ENCODE measurements around the gene BICC1. TPM values are rescaled to one million over a fixed set of nuclear protein-coding genes. Genes with fewer than 3 reads are reported as not detected.

The BICC1 gene
- total and polyA plus RNA-seq, 2 of the 8 experiments (the other 6 are each of a cell fraction or from before 2014, with no cell fraction given), result 0.20 to 0.73 TPM

DNA sequence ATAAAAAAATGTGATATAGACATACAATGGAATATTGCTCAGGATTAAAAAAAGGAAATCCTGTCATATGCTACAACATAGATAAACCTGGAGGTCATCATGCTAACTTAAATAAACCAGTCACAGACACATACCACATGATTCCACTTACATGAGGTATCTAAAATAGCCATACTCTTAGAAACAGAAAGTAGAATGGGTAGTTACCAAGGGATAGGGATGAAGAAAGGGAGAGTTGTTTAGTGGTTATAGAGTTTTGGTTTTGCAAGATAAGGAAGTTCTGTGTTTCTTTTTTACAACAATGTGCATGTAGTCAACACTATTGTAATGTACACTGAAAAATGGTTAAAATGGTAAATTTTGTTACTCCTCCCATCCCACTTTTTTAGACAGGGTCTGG is 30.5 kb downstream of the BICC1 start:
- Histone ChIP-seq H2BK5ac (ENCODE audit: low read depth, low read length) (no peak overlapping the region), H3K4me3 (ENCODE audit: extremely low read depth in 1 of 4, insufficient read depth in 2 of 4, low read depth in 3 of 4, low read length in 4 of 4) (no peak overlapping the region), H3K14ac (ENCODE audit: insufficient read length) (no peak overlapping the region), H3K4me2 (ENCODE audit: insufficient read depth in 1 of 2, low read depth in 2 of 2, low read length in 2 of 2) (no peak overlapping the region), H3K79me2 (ENCODE audit: control insufficient read depth in 1 of 2, insufficient read depth in 2 of 2, low read length in 2 of 2) (no peaks in the 10 kb centered on the region), H3K23me2 (ENCODE audit: low read depth, low read length) (no peaks in the 10 kb centered on the region), H3K36me3 (ENCODE audit: control insufficient read depth in 2 of 4, insufficient read depth in 4 of 4, low read length in 3 of 4) (no peaks in the 10 kb centered on the region), H3K27me3 (replicated peaks in 1 of 4; ENCODE audit: control insufficient read depth in 3 of 4, extremely low read depth in 1 of 4, insufficient read depth in 3 of 4, low read length in 3 of 4) (no peaks in the 10 kb centered on the region), H3K4me1 (replicated peaks in 1 of 4; ENCODE audit: control insufficient read depth in 3 of 4, insufficient read depth in 4 of 4, low read length in 3 of 4) (no peaks in the 10 kb centered on the region), H2BK120ac (replicated peaks; ENCODE audit: low read depth, low read length) (no peak overlapping the region), H3K27ac (ENCODE audit: low read depth, low read length) (no peak overlapping the region), H2BK15ac (ENCODE audit: low read length) (no peak overlapping the region), H3K56ac (replicated peaks; ENCODE audit: insufficient read length, low read depth, low read length) (no peak overlapping the region), H2BK20ac (ENCODE audit: low read length) (no peak overlapping the region), H2BK12ac (ENCODE audit: low read depth, low read length) (no peak overlapping the region), H3K79me1 (ENCODE audit: low read depth, low read length) (no peaks in the 10 kb centered on the region), H3K9ac (replicated peaks in 1 of 4; ENCODE audit: extremely low read depth in 1 of 4, low read depth in 3 of 4, low read length in 3 of 4) (no peak overlapping the region), H4K5ac (ENCODE audit: insufficient read length, low read depth, low read length) (no peak overlapping the region), H3K23ac (ENCODE audit: insufficient read length) (no peak overlapping the region), H4K20me1 (replicated peaks in 1 of 2; ENCODE audit: control insufficient read depth in 1 of 2, insufficient read depth in 2 of 2, low read length in 2 of 2) (no peaks in the 10 kb centered on the region), H3K9me3 (ENCODE audit: insufficient read depth in 2 of 2, low read depth in 1 of 2, low read length in 1 of 2) (no peaks in the 10 kb centered on the region), H2AK5ac (ENCODE audit: low read depth, low read length) (no peak overlapping the region), H4K8ac (ENCODE audit: extremely low read depth, insufficient read depth, low read length) (no peak overlapping the region; the same call in 1 of the 2 replicates), H2AFZ (ENCODE audit: low read length) (no peak overlapping the region), H3K18ac (ENCODE audit: extremely low read depth, low read length) (no peak overlapping the region), H4K91ac (replicated peaks; ENCODE audit: insufficient read length, low read length) (no peak overlapping the region), H3K4ac (replicated peaks; ENCODE audit: insufficient read length, low read depth, low read length) (no peak overlapping the region)
- DNase-seq (ENCODE audit: low read depth in 1 of 2, low spot score in 2 of 2) (no peak), FAIRE-seq (no peak)
- ChIA-PET POLR2A (ENCODE audit: partially characterized antibody) (no interaction called here), CTCF (ENCODE audit: partially characterized antibody) (no interaction called here)
- TF ChIP-seq EGR1 (IDR thresholded peaks at IDR 0.05; ENCODE audit: borderline replicate concordance, low read depth, low read length), result no peak
- no peak for TF ChIP-seq SRF (IDR thresholded peaks at IDR 0.05; ENCODE audit: low read depth, low read length)
- TF ChIP-seq CBX5 (IDR thresholded peaks at IDR 0.05; ENCODE audit: low read depth, low read length), result no peak
- TF ChIP-seq KDM4A (IDR thresholded peaks at IDR 0.05; ENCODE audit: low read depth, low read length, severe bottlenecking), result no peak
- TF ChIP-seq ZNF274 (IDR thresholded peaks at IDR 0.05; ENCODE audit: borderline replicate concordance, extremely low read depth, low read length), result no peak
- TF ChIP-seq TEAD4 (IDR thresholded peaks at IDR 0.05; ENCODE audit: low read depth, low read length), result no peak
- TF ChIP-seq JUND (IDR thresholded peaks at IDR 0.05; ENCODE audit: low read length), result no peak
- no peak for TF ChIP-seq RFX5 (IDR thresholded peaks at IDR 0.05; ENCODE audit: borderline replicate concordance, low read depth, low read length)
- TF ChIP-seq SP1 (IDR thresholded peaks at IDR 0.05; ENCODE audit: low read depth, low read length), result no peak
- no peak for TF ChIP-seq CHD2 (IDR thresholded peaks at IDR 0.05; ENCODE audit: low read length)
- TF ChIP-seq CREB1 (IDR thresholded peaks at IDR 0.05), result no peak
- TF ChIP-seq HDAC6 (IDR thresholded peaks at IDR 0.05; ENCODE audit: low read depth, low read length), result no peak
- no peak for TF ChIP-seq CEBPB (IDR thresholded peaks at IDR 0.05; ENCODE audit: low read depth, low read length)
- no peak for TF ChIP-seq TCF12 (IDR thresholded peaks at IDR 0.05; ENCODE audit: low read depth, low read length)
- TF ChIP-seq KDM1A (IDR thresholded peaks at IDR 0.05; ENCODE audit: borderline replicate concordance, low read length), result no peak
